HEK293 (cell line): ENCODE data around the gene AK3.

Source experiments
- BCL11A ChIP-seq: fragments of 450-650 bp; formaldehyde crosslinking; IDR thresholded peaks from 2 replicates; pipeline ENCODE4 v1.5.1; 2016; ENCODE audit warnings: low read depth, missing biosample characterization, missing genetic modification characterization
- GLIS2 ChIP-seq: fragments of 450-650 bp; formaldehyde crosslinking; IDR thresholded peaks from 2 replicates; pipeline ENCODE4 v1.5.1; 2016; ENCODE audit warnings: missing biosample characterization, missing genetic modification characterization
- HOXC10 ChIP-seq: sonication (generic); formaldehyde crosslinking; IDR thresholded peaks from 2 replicates; pipeline ENCODE4 v1.8.1; 2023; ENCODE audit warnings: mild to moderate bottlenecking, missing genetic modification reagents
- IKZF3 ChIP-seq: fragments of 450-650 bp; IDR thresholded peaks from 2 replicates; pipeline ENCODE4 v1.5.0; 2018; ENCODE audit warnings: missing biosample characterization, mild to moderate bottlenecking, missing genetic modification characterization, moderate library complexity
- KLF16 ChIP-seq: fragments of 450-650 bp; formaldehyde crosslinking; IDR thresholded peaks from 2 replicates; pipeline ENCODE4 v1.5.1; 2017; ENCODE audit warnings: missing biosample characterization, missing genetic modification characterization
- KLF7 ChIP-seq: fragments of 450-650 bp; formaldehyde crosslinking; IDR thresholded peaks from 2 replicates; pipeline ENCODE4 v1.5.1; 2016; ENCODE audit warnings: missing biosample characterization, missing genetic modification characterization, borderline replicate concordance
- KLF8 ChIP-seq: fragments of 450-650 bp; formaldehyde crosslinking; IDR thresholded peaks from 2 replicates; pipeline ENCODE4 v1.5.1; 2016; ENCODE audit warnings: missing biosample characterization, missing genetic modification characterization
- KLF9 ChIP-seq: fragments of 450-650 bp; formaldehyde crosslinking; IDR thresholded peaks from 2 replicates; pipeline ENCODE4 v1.5.1; 2016; ENCODE audit warnings: missing biosample characterization, missing genetic modification characterization, low read depth
- PRDM10 ChIP-seq: fragments of 450-650 bp; formaldehyde crosslinking; IDR thresholded peaks from 2 replicates; pipeline ENCODE4 v1.5.1; 2016; ENCODE audit warnings: missing biosample characterization, missing genetic modification characterization
- SCRT2 ChIP-seq: fragments of 450-650 bp; formaldehyde crosslinking; IDR thresholded peaks from 2 replicates; pipeline ENCODE4 v1.5.1; 2016; ENCODE audit warnings: missing biosample characterization, missing genetic modification characterization
- ZBTB48 ChIP-seq: fragments of 450-650 bp; formaldehyde crosslinking; IDR thresholded peaks from 2 replicates; pipeline ENCODE4 v1.5.1; 2016; ENCODE audit warnings: missing biosample characterization, missing genetic modification characterization
- ZBTB8A ChIP-seq: fragments of 450-650 bp; formaldehyde crosslinking; IDR thresholded peaks from 2 replicates; pipeline ENCODE4 v1.5.1; 2016; ENCODE audit warnings: missing biosample characterization, missing genetic modification characterization
- ZFHX2 ChIP-seq: fragments of 450-650 bp; formaldehyde crosslinking; conservative IDR thresholded peaks from 2 replicates; pipeline ENCODE4 v1.5.1; 2016; ENCODE audit warnings: missing biosample characterization, missing genetic modification characterization
- ZFP41 ChIP-seq: fragments of 450-650 bp; formaldehyde crosslinking; IDR thresholded peaks from 2 replicates; pipeline ENCODE4 v1.5.1; 2016; ENCODE audit warnings: missing biosample characterization, missing genetic modification characterization, borderline replicate concordance
- ZNF140 ChIP-seq: fragments of 450-650 bp; formaldehyde crosslinking; IDR thresholded peaks from 2 replicates; pipeline ENCODE4 v1.5.1; 2016; ENCODE audit warnings: missing biosample characterization, missing genetic modification characterization
- ZNF146 ChIP-seq: fragments of 450-650 bp; formaldehyde crosslinking; IDR thresholded peaks from 2 replicates; pipeline ENCODE4 v1.5.1; 2016; ENCODE audit warnings: missing biosample characterization, missing genetic modification characterization
- ZNF324 ChIP-seq: fragments of 450-650 bp; formaldehyde crosslinking; IDR thresholded peaks from 2 replicates; pipeline ENCODE4 v1.5.1; 2016; ENCODE audit warnings: missing biosample characterization, missing genetic modification characterization
- ZNF366 ChIP-seq: fragments of 450-650 bp; formaldehyde crosslinking; conservative IDR thresholded peaks from 2 replicates; pipeline ENCODE4 v1.5.1; 2016; ENCODE audit warnings: missing biosample characterization, missing genetic modification characterization
- ZNF398 ChIP-seq: fragments of 450-650 bp; formaldehyde crosslinking; IDR thresholded peaks from 2 replicates; pipeline ENCODE4 v1.5.1; 2017; ENCODE audit warnings: missing biosample characterization, missing genetic modification characterization
- ZNF48 ChIP-seq: fragments of 450-650 bp; formaldehyde crosslinking; IDR thresholded peaks from 2 replicates; pipeline ENCODE4 v1.5.1; 2016; ENCODE audit warnings: missing biosample characterization, missing genetic modification characterization
- ZNF560 ChIP-seq: fragments of 450-650 bp; formaldehyde crosslinking; IDR thresholded peaks from 2 replicates; pipeline ENCODE4 v1.5.1; 2017; ENCODE audit warnings: missing biosample characterization, missing genetic modification characterization, borderline replicate concordance
- ZNF629 ChIP-seq: fragments of 450-650 bp; formaldehyde crosslinking; IDR thresholded peaks from 2 replicates; pipeline ENCODE4 v1.5.1; 2017; ENCODE audit warnings: missing biosample characterization, missing genetic modification characterization
- ZNF654 ChIP-seq: fragments of 450-650 bp; formaldehyde crosslinking; IDR thresholded peaks from 2 replicates; pipeline ENCODE4 v1.5.1; 2016; ENCODE audit warnings: low read depth, missing biosample characterization, missing genetic modification characterization
- ZXDB ChIP-seq: fragments of 450-650 bp; formaldehyde crosslinking; IDR thresholded peaks from 2 replicates; pipeline ENCODE4 v1.5.1; 2016; ENCODE audit warnings: missing biosample characterization, missing genetic modification characterization
- TF ChIP-seq, protein P1 (sequence below): fragments of 450-650 bp; formaldehyde crosslinking; IDR thresholded peaks from 2 replicates; pipeline ENCODE4 v1.5.1; 2016; ENCODE audit warnings: missing biosample characterization, missing genetic modification characterization
- TF ChIP-seq, protein P2 (sequence below): fragments of 450-650 bp; formaldehyde crosslinking; conservative IDR thresholded peaks from 2 replicates; pipeline ENCODE4 v1.5.1; 2016; ENCODE audit warnings: low read depth, missing biosample characterization, missing genetic modification characterization

The AK3 gene

GRCh38 chr9:4662108-4662988 is 78.7 kb downstream of the AK3 start, which contains the start of gene PLPP6 (continued):
- no peak for TF ChIP-seq ZNF560
- 0 out of 2 replicates have a peak, but pooled peaks have one; percentile 45 for TF ChIP-seq KLF7 (tag by site-specific recombination)
- TF ChIP-seq, protein P1, sequence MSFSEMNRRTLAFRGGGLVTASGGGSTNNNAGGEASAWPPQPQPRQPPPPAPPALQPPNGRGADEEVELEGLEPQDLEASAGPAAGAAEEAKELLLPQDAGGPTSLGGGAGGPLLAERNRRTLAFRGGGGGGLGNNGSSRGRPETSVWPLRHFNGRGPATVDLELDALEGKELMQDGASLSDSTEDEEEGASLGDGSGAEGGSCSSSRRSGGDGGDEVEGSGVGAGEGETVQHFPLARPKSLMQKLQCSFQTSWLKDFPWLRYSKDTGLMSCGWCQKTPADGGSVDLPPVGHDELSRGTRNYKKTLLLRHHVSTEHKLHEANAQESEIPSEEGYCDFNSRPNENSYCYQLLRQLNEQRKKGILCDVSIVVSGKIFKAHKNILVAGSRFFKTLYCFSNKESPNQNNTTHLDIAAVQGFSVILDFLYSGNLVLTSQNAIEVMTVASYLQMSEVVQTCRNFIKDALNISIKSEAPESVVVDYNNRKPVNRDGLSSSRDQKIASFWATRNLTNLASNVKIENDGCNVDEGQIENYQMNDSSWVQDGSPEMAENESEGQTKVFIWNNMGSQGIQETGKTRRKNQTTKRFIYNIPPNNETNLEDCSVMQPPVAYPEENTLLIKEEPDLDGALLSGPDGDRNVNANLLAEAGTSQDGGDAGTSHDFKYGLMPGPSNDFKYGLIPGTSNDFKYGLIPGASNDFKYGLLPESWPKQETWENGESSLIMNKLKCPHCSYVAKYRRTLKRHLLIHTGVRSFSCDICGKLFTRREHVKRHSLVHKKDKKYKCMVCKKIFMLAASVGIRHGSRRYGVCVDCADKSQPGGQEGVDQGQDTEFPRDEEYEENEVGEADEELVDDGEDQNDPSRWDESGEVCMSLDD = peak; percentile 22; the same call in 1 of the 2 replicates
- TF ChIP-seq ZFHX2 (tag by site-specific recombination) = peak; percentile 72
- 0 out of 2 replicates have a peak, but pooled peaks have one; percentile 75 for TF ChIP-seq HOXC10 (CRISPR knock-in tag)
- TF ChIP-seq BCL11A (tag by site-specific recombination) = 0 out of 2 replicates have a peak, but pooled peaks have one; percentile 17
- TF ChIP-seq ZNF654 (tag by site-specific recombination) = peak; percentile 68
- TF ChIP-seq SCRT2 (tag by site-specific recombination) = peak; percentile 73
- peak; percentile 96 for TF ChIP-seq PRDM10 (tag by site-specific recombination)
- TF ChIP-seq ZNF366 (tag by site-specific recombination) = peak; percentile 69
- TF ChIP-seq IKZF3 (tag by site-specific recombination) = peak; percentile 93
- peak; percentile 62 for TF ChIP-seq ZXDB
- 0 out of 2 replicates have a peak, but pooled peaks have one; percentile 16 for TF ChIP-seq ZBTB8A
- 0 out of 2 replicates have a peak, but pooled peaks have one; percentile 20 for TF ChIP-seq ZNF324 (tag by site-specific recombination)
- TF ChIP-seq GLIS2 = peak; percentile 93
- TF ChIP-seq ZNF140 (tag by site-specific recombination) = no peak
- TF ChIP-seq ZNF48 (tag by site-specific recombination) = no peak
- peak; percentile 56; the same call in 1 of the 2 replicates for TF ChIP-seq KLF8 (tag by site-specific recombination)
- TF ChIP-seq, protein P2, sequence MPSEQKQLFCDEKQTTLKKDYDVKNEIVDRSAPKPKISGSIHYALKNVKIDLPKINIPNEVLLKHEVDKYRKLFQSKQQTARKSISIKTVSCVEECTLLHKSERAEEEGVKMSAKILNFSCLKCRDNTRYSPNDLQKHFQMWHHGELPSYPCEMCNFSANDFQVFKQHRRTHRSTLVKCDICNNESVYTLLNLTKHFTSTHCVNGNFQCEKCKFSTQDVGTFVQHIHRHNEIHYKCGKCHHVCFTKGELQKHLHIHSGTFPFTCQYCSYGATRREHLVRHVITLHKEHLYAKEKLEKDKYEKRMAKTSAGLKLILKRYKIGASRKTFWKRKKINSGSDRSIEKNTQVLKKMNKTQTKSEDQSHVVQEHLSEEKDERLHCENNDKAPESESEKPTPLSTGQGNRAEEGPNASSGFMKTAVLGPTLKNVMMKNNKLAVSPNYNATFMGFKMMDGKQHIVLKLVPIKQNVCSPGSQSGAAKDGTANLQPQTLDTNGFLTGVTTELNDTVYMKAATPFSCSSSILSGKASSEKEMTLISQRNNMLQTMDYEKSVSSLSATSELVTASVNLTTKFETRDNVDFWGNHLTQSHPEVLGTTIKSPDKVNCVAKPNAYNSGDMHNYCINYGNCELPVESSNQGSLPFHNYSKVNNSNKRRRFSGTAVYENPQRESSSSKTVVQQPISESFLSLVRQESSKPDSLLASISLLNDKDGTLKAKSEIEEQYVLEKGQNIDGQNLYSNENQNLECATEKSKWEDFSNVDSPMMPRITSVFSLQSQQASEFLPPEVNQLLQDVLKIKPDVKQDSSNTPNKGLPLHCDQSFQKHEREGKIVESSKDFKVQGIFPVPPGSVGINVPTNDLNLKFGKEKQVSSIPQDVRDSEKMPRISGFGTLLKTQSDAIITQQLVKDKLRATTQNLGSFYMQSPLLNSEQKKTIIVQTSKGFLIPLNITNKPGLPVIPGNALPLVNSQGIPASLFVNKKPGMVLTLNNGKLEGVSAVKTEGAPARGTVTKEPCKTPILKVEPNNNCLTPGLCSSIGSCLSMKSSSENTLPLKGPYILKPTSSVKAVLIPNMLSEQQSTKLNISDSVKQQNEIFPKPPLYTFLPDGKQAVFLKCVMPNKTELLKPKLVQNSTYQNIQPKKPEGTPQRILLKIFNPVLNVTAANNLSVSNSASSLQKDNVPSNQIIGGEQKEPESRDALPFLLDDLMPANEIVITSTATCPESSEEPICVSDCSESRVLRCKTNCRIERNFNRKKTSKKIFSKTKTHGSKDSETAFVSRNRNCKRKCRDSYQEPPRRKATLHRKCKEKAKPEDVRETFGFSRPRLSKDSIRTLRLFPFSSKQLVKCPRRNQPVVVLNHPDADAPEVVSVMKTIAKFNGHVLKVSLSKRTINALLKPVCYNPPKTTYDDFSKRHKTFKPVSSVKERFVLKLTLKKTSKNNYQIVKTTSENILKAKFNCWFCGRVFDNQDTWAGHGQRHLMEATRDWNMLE = 0 out of 2 replicates have a peak, but pooled peaks have one; percentile 45
- no peak for TF ChIP-seq KLF16 (tag by site-specific recombination)
- peak; percentile 36; the same call in 1 of the 2 replicates for TF ChIP-seq ZNF398 (tag by site-specific recombination)
- no peak for TF ChIP-seq ZFP41 (tag by site-specific recombination)
- peak; percentile 37; the same call in 1 of the 2 replicates for TF ChIP-seq ZNF629 (tag by site-specific recombination)
- peak; percentile 15; the same call in 1 of the 2 replicates for TF ChIP-seq ZNF146 (tag by site-specific recombination)
- TF ChIP-seq ZBTB48 (tag by site-specific recombination) = peak; percentile 68
- TF ChIP-seq KLF9 = peak; percentile 18; the same call in 1 of the 2 replicates
